Prostate gland (tissue), 2 donors: ENCODE results near the gene MYEOV. TPM values are rescaled to one million over a fixed set of nuclear protein-coding genes. Genes with fewer than 3 reads are reported as not detected.

ENCODE experiments used
- DNase-seq: peaks from one replicate; pipeline ENCODE4 v3.0.0-alpha.2; 2019; ENCODE audit warnings: low spot score
- H3K27ac ChIP-seq, 2 donors: fragments of 200-600 bp; sonication (generic); 2 replicates each; pipeline ENCODE4 v1.5.1; 2017 to 2019
- H3K27me3 ChIP-seq: fragments of 200-600 bp; sonication (generic); replicated peaks from 2 replicates; pipeline ENCODE4 v1.5.1; 2019; ENCODE audit not compliant: insufficient read depth
- H3K36me3 ChIP-seq, 2 donors: fragments of 200-600 bp; sonication (generic); 1 replicate in 1 of 2; 2 replicates in 1 of 2; pipeline versions ENCODE4 v1.5.1 to v1.8.1; 2017 to 2019
- H3K4me1 ChIP-seq: fragments of 200-600 bp; sonication (generic); replicated peaks from 2 replicates; pipeline ENCODE4 v1.5.1; 2019
- H3K4me3 ChIP-seq, 2 donors: fragments of 200-600 bp; sonication (generic); 2 replicates each; pipeline ENCODE4 v1.5.1; 2017 to 2019
- H3K9me3 ChIP-seq: fragments of 200-600 bp; sonication (generic); 2 replicates; pipeline ENCODE4 v1.5.1; 2017
- CTCF ChIP-seq, 4 experiments: fragments of 200-600 bp in 2 of 4; fragments of 450-650 bp in 2 of 4; sonication (generic) in 2 of 4; IDR thresholded peaks; 1 replicate in 3 of 4; 2 replicates in 1 of 4; pipeline ENCODE4 v1.5.1; 2016 to 2019; ENCODE audit warnings: antibody characterized with exemption in 4 of 4, mild to moderate bottlenecking in 2 of 4, moderate library complexity in 2 of 4
- POLR2A ChIP-seq: fragments of 450-650 bp; IDR thresholded peaks from one replicate; pipeline ENCODE4 v1.6.1; 2016; ENCODE audit warnings: antibody characterized with exemption, mild to moderate bottlenecking
- POLR2AphosphoS5 ChIP-seq: sonication (generic); formaldehyde crosslinking; IDR thresholded peaks from one replicate; pipeline ENCODE4 v1.6.1; 2017; ENCODE audit warnings: antibody characterized with exemption
- WGBS: methylation state at CpG from one replicate; pipeline ENCODE4 v1.1.5; 2018; 5-methylcytosine and 5-hydroxymethylcytosine counted together
- intact Hi-C: fragments of 100-400 bp; cut with DNase I; formaldehyde crosslinking; loops from one replicate; pipeline ENCODE4 v1.14.2; 2022
- total RNA-seq, 2 donors: library from RNA; depleted of rRNA; stranded (reverse); fragments of >200 nt; gene quantifications; one replicate each; pipeline ENCODE4 v1.1.0, GENCODE V29; 2016

The MYEOV gene
- total RNA-seq, 2 donors from 2014 or later, result 1.1 TPM; not detected in 1

GRCh38 chr11:69278091-69278867, 15.7 kb upstream of the MYEOV start:
- 72% methylated on average over 8 of the region's 12 CpGs for WGBS
- intact Hi-C loops, result no loop called here
- H3K27ac ChIP-seq, result peak overlapping the region in 1 of 2 donors; percentile 33
- H3K27me3 ChIP-seq, result no peaks in the 10 kb centered on the region
- no peak for TF ChIP-seq POLR2A
- peak; percentile 81 for TF ChIP-seq POLR2AphosphoS5
- no peak overlapping the region for H3K4me3 ChIP-seq
- no peaks in the 10 kb centered on the region for H3K9me3 ChIP-seq
- no peaks in the 10 kb centered on the region for H3K36me3 ChIP-seq
- peaks cover 12% of the 10 kb centered on the region for H3K4me1 ChIP-seq
- peak; percentile 85 for DNase-seq

DNA sequence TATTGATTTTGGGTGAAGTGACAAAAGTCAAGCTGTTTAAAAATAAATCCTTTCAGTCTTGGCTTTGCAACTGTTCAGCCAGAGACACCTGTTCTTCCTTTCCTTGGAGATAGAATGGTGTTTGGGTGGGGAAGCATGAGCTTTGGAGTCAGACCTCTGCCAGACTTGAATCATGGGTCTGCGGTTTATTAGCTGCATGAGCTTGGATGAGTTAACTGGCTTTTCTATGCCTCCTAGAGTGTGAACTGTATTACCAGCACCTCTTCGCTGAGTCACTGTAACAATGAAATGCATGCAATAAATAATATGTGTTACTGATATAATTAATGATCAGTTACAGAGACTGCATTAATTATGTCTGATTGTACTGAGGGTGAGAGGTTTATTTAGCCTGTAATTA, 13.5 kb upstream of the MYEOV start:
- no peaks in the 10 kb centered on the region for H3K9me3 ChIP-seq
- TF ChIP-seq CTCF (IDR thresholded peaks at IDR 0.05) (no peak), POLR2AphosphoS5 (no peak), POLR2A (no peak)
- no peak overlapping the region for H3K27ac ChIP-seq
- H3K4me1 ChIP-seq, result peaks cover 10% of the 10 kb centered on the region
- H3K27me3 ChIP-seq, result no peaks in the 10 kb centered on the region
- H3K4me3 ChIP-seq, result no peak overlapping the region
- H3K36me3 ChIP-seq, result no peaks in the 10 kb centered on the region
- intact Hi-C loops, result no loop called here
- 79% methylated on average over 2 of the region's 2 CpGs for WGBS
- no peak for DNase-seq

DNA sequence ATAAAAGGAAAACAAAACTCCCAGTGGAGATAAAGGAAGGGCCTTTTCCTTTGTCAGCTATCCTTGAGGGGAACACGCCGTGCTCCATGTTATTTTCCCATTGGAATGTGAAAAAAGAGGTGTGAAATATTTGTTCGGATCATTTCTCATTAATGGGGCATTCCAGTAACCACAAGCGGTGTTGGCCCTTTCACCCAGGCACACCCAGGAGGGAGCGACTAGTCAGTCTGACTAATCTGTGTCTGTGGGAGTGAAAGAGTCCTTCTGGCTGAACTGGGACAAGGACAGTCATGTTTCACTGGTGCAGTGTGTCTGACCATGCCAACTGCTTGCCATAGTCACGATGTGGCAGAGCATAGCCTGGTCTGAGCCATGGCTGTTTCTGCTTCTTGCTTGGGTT, 13.0 kb upstream of the MYEOV start:
- no peak for DNase-seq
- 49% methylated on average over 6 of the region's 6 CpGs for WGBS
- H3K27ac ChIP-seq, result no peak overlapping the region
- TF ChIP-seq POLR2A (no peak), CTCF (IDR thresholded peaks at IDR 0.05) (no peak), POLR2AphosphoS5 (no peak)
- no peaks in the 10 kb centered on the region for H3K9me3 ChIP-seq
- H3K27me3 ChIP-seq, result no peaks in the 10 kb centered on the region
- H3K36me3 ChIP-seq, result no peaks in the 10 kb centered on the region
- H3K4me1 ChIP-seq, result peaks cover 10% of the 10 kb centered on the region
- H3K4me3 ChIP-seq, result no peak overlapping the region
- intact Hi-C loops, result no loop called here

- H3K27ac ChIP-seq, result no peak overlapping the region
- H3K9me3 ChIP-seq, result no peaks in the 10 kb centered on the region
- no peaks in the 10 kb centered on the region for H3K4me1 ChIP-seq
- H3K36me3 ChIP-seq, result no peaks in the 10 kb centered on the region
- TF ChIP-seq POLR2AphosphoS5 (no peak), POLR2A (no peak), CTCF (IDR thresholded peaks at IDR 0.05) (no peak)
- intact Hi-C loops, result no loop called here
- H3K4me3 ChIP-seq, result no peak overlapping the region
- WGBS, result 68% methylated on average over 10 of the region's 10 CpGs
- no peak for DNase-seq
- H3K27me3 ChIP-seq, result no peaks in the 10 kb centered on the region
These were observed 10.5 kb upstream of the MYEOV start for GRCh38 chr11:69283446-69283845.

- TF ChIP-seq CTCF (IDR thresholded peaks at IDR 0.05), result no peak
- TF ChIP-seq POLR2AphosphoS5, result no peak
- no peak for TF ChIP-seq POLR2A
- no peaks in the 10 kb centered on the region for H3K9me3 ChIP-seq
- intact Hi-C loops, result no loop called here
- H3K4me1 ChIP-seq, result no peaks in the 10 kb centered on the region
- no peak overlapping the region for H3K27ac ChIP-seq
- H3K4me3 ChIP-seq, result no peak overlapping the region
- H3K27me3 ChIP-seq, result no peaks in the 10 kb centered on the region
- no peak for DNase-seq
- H3K36me3 ChIP-seq, result no peaks in the 10 kb centered on the region
- WGBS, result 92% methylated on average over 9 of the region's 9 CpGs
These were observed 9.9 kb upstream of the MYEOV start for GRCh38 chr11:69284081-69284511.
